GM23338 (cell line): ENCODE results near the gene CASP8. TPM values are rescaled to one million over a fixed set of nuclear protein-coding genes. Genes with fewer than 3 reads are reported as not detected.

Experiments
- ATAC-seq: fragments of 200-7000 bp; cut with Tn5 transposase; 3 replicates; pipeline ENCODE4 v1.9.1; 2020
- DNase-seq: peaks from one replicate; pipeline ENCODE4 v3.0.0-alpha.2; 2015; ENCODE audit warnings: low spot score
- H2AFZ ChIP-seq: fragments of 200-600 bp; sonication (generic); 2 replicates; pipeline ENCODE4 v1.8.0; 2016; ENCODE audit warnings: antibody characterized with exemption, mild to moderate bottlenecking, moderate library complexity
- H3F3A ChIP-seq: fragments of 200-600 bp; sonication (generic); replicated peaks from 2 replicates; pipeline ENCODE4 v1.8.0; 2017; ENCODE audit warnings: antibody characterized with exemption, mixed run types, low read depth
- H3K27ac ChIP-seq: fragments of 200-600 bp; sonication (generic); 2 replicates; pipeline ENCODE4 v1.6.1; 2016; ENCODE audit warnings: low read depth
- H3K27me3 ChIP-seq: fragments of 200-600 bp; sonication (generic); 2 replicates; pipeline ENCODE4 v1.8.0; 2016; ENCODE audit warnings: mild to moderate bottlenecking, mixed run types, moderate library complexity; ENCODE audit not compliant: insufficient read depth
- H3K36me3 ChIP-seq: fragments of 200-600 bp; sonication (generic); 2 replicates; pipeline ENCODE4 v1.8.0; 2016; ENCODE audit warnings: mild to moderate bottlenecking; ENCODE audit not compliant: insufficient read depth
- H3K4me1 ChIP-seq: fragments of 200-600 bp; sonication (generic); 2 replicates; pipeline ENCODE4 v1.8.0; 2016; ENCODE audit warnings: mild to moderate bottlenecking, moderate library complexity; ENCODE audit not compliant: insufficient read depth
- H3K4me2 ChIP-seq: fragments of 200-600 bp; sonication (generic); 2 replicates; pipeline ENCODE4 v1.7.1; 2017; ENCODE audit warnings: mixed run types
- H3K4me3 ChIP-seq: fragments of 200-600 bp; sonication (generic); 2 replicates; pipeline ENCODE4 v1.6.1; 2016; ENCODE audit warnings: mixed run types
- H3K79me2 ChIP-seq: fragments of 200-600 bp; sonication (generic); replicated peaks from 2 replicates; pipeline ENCODE4 v1.8.0; 2017; ENCODE audit warnings: mild to moderate bottlenecking; ENCODE audit not compliant: insufficient read depth
- H3K9me2 ChIP-seq: fragments of 200-600 bp; sonication (generic); 2 replicates; pipeline ENCODE4 v1.8.0; 2017; ENCODE audit not compliant: insufficient read depth
- H4K20me1 ChIP-seq: fragments of 200-600 bp; sonication (generic); replicated peaks from 2 replicates; pipeline ENCODE4 v1.8.0; 2017; ENCODE audit warnings: mild to moderate bottlenecking; ENCODE audit not compliant: insufficient read depth
- H3K27ac Mint-ChIP-seq: 2 replicates; pipeline ENCODE4 v1.8.0; 2020; ENCODE audit warnings: inconsistent platforms, mild to moderate bottlenecking, moderate library complexity, mixed read lengths
- H3K27me3 Mint-ChIP-seq: 3 replicates; pipeline ENCODE4 v1.8.0; 2022; ENCODE audit warnings: low read depth, mild to moderate bottlenecking, moderate library complexity, mixed read lengths, inconsistent platforms; ENCODE audit not compliant: insufficient read depth, poor library complexity
- H3K36me3 Mint-ChIP-seq: 3 replicates; pipeline ENCODE4 v1.8.0; 2021; ENCODE audit warnings: low read depth, mild to moderate bottlenecking, inconsistent platforms, moderate library complexity, mixed read lengths
- H3K4me1 Mint-ChIP-seq: 3 replicates; pipeline ENCODE4 v1.8.0; 2020; ENCODE audit warnings: mild to moderate bottlenecking, inconsistent platforms, mixed read lengths
- H3K4me3 Mint-ChIP-seq: 3 replicates; pipeline ENCODE4 v1.8.0; 2021; ENCODE audit warnings: moderate library complexity, mild to moderate bottlenecking, inconsistent platforms, mixed read lengths
- H3K9me3 Mint-ChIP-seq: 3 replicates; pipeline ENCODE4 v1.8.0; 2020; ENCODE audit warnings: moderate library complexity, mild to moderate bottlenecking, inconsistent platforms, mixed read lengths
- CREB1 ChIP-seq: fragments of 250-450 bp; sonication (Bioruptor Pico); IDR thresholded peaks from 2 replicates; pipeline ENCODE4 v1.5.0; 2020; ENCODE audit warnings: low read depth, mild to moderate bottlenecking, moderate library complexity
- EZH2 ChIP-seq: fragments of 200-600 bp; sonication (generic); IDR thresholded peaks from one replicate; pipeline ENCODE4 v1.8.0; 2017; ENCODE audit warnings: antibody characterized with exemption, mild to moderate bottlenecking, low read depth; ENCODE audit not compliant: unreplicated experiment
- NANOG ChIP-seq: IDR thresholded peaks from 2 replicates; pipeline ENCODE4 v1.6.1; 2016; ENCODE audit warnings: antibody characterized with exemption, borderline replicate concordance
- ZNF114 ChIP-seq: fragments of 250-450 bp; sonication (Bioruptor Pico); IDR thresholded peaks from 2 replicates; pipeline ENCODE4 v1.5.0; 2020; ENCODE audit warnings: mild to moderate bottlenecking, moderate library complexity
- polyA plus RNA-seq: library from polyadenylated mRNA; unstranded; fragments of >200 nt; fragmentation: Nextera tagmentation; extraction: Ambion mirVana; gene quantifications from 2 replicates; pipeline ENCODE4 v1.2.1, GENCODE V29; 2016
- total RNA-seq: library from RNA; depleted of rRNA; stranded (reverse); fragments of >200 nt; shearing (Covaris generic); gene quantifications from 2 replicates; pipeline ENCODE4 v1.2.3, GENCODE V29; 2014
- TF ChIP-seq, protein P1 (sequence below): IDR thresholded peaks from 2 replicates; pipeline ENCODE4 v1.6.1; 2016; ENCODE audit warnings: antibody characterized with exemption
- TF ChIP-seq, protein P2 (sequence below): fragments of 250-450 bp; sonication (Bioruptor Pico); IDR thresholded peaks from 2 replicates; pipeline ENCODE4 v1.5.0; 2020; ENCODE audit warnings: mild to moderate bottlenecking, moderate library complexity
- TF ChIP-seq, protein P3 (sequence below): IDR thresholded peaks from one replicate; pipeline ENCODE4 v1.6.1; 2018; ENCODE audit warnings: antibody characterized with exemption; ENCODE audit not compliant: unreplicated experiment
- TF ChIP-seq, protein P4 (sequence below), 2 experiments: fragments of 200-600 bp in 1 of 2; sonication (generic) in 1 of 2; conservative IDR thresholded peaks; 2 replicates each; pipeline versions ENCODE4 v1.5.1 to v1.6.1; 2016 to 2017; ENCODE audit warnings: antibody characterized with exemption in 2 of 2, low read depth in 2 of 2, mild to moderate bottlenecking in 2 of 2, moderate library complexity in 1 of 2

CASP8 gene
- total and polyA plus RNA-seq, 2 experiments from 2014 or later, result 2.3 to 3.6 TPM

DNA sequence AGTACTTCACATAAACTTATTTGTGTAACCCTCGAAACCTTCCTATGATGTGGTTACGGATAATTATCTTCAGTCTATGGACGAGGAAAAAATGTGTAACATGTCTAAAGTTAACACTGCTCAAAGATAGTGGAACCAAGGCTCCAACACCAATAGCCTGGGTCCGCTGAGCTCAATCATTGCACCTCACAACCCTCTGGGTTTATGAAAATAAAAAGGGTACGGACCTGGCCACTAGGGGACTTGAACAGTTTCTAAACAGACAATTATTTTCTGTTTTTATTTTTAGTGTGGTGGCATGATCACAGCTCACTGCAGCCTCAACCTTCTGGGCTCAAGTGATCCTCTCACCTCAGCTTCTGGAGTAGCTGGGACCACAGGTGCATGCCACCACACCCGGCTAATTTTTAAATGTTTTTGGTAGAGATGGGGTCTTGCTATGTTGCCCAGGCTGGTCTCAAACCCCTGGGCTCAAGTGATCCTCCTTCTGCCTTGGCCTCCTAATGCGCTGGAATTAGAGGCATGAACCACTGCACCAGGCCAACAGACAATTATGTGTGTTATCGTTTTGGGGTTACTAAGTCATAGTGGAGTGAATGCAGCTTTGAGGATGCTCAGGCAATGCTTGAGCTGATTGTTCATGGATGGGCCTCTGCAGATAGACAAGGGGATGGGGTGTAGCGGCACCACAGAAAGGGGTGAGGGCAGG is 10.1 kb downstream of the CASP8 start:
- H3K27me3 Mint-ChIP-seq, result peaks cover 4% of the 10 kb centered on the region
- Histone ChIP-seq H3K9me2 (no peaks in the 10 kb centered on the region), H2AFZ (no peak overlapping the region), H3K36me3 (no peaks in the 10 kb centered on the region), H3F3A (no peaks in the 10 kb centered on the region), H3K4me2 (no peak overlapping the region), H3K4me3 (no peak overlapping the region), H3K4me1 (no peaks in the 10 kb centered on the region), H3K79me2 (no peaks in the 10 kb centered on the region), H4K20me1 (no peaks in the 10 kb centered on the region), H3K27ac (no peak overlapping the region), H3K27me3 (no peaks in the 10 kb centered on the region)
- no peak overlapping the region for H3K4me3 Mint-ChIP-seq
- H3K27ac Mint-ChIP-seq, result no peak overlapping the region
- H3K9me3 Mint-ChIP-seq, result no peaks in the 10 kb centered on the region; the same call in 2 of the 3 replicates
- TF ChIP-seq, protein P1, sequence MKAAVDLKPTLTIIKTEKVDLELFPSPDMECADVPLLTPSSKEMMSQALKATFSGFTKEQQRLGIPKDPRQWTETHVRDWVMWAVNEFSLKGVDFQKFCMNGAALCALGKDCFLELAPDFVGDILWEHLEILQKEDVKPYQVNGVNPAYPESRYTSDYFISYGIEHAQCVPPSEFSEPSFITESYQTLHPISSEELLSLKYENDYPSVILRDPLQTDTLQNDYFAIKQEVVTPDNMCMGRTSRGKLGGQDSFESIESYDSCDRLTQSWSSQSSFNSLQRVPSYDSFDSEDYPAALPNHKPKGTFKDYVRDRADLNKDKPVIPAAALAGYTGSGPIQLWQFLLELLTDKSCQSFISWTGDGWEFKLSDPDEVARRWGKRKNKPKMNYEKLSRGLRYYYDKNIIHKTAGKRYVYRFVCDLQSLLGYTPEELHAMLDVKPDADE, result no peak
- ATAC-seq, result no peak
- no peak for DNase-seq
- H3K4me1 Mint-ChIP-seq, result no peaks in the 10 kb centered on the region
- no peaks in the 10 kb centered on the region for H3K36me3 Mint-ChIP-seq

GRCh38 chr2:201271917-201272316 is 11.6 kb downstream of the CASP8 start:
- Histone ChIP-seq H3F3A (no peaks in the 10 kb centered on the region), H3K27me3 (no peaks in the 10 kb centered on the region), H3K4me3 (no peak overlapping the region), H3K9me2 (no peaks in the 10 kb centered on the region), H3K79me2 (no peaks in the 10 kb centered on the region), H4K20me1 (no peaks in the 10 kb centered on the region), H2AFZ (no peak overlapping the region), H3K4me1 (no peaks in the 10 kb centered on the region), H3K36me3 (no peaks in the 10 kb centered on the region), H3K27ac (no peak overlapping the region), H3K4me2 (no peak overlapping the region)
- no peak overlapping the region for H3K27ac Mint-ChIP-seq
- ATAC-seq (no peak), DNase-seq (no peak)
- H3K4me1 Mint-ChIP-seq, result no peaks in the 10 kb centered on the region
- no peaks in the 10 kb centered on the region; the same call in 2 of the 3 replicates for H3K9me3 Mint-ChIP-seq
- no peaks in the 10 kb centered on the region for H3K36me3 Mint-ChIP-seq
- H3K27me3 Mint-ChIP-seq, result peaks cover 2% of the 10 kb centered on the region
- H3K4me3 Mint-ChIP-seq, result no peak overlapping the region
- TF ChIP-seq CREB1 (CRISPR knock-in tag) (no peak), ZNF114 (CRISPR knock-in tag) (no peak), NANOG (no peak), EZH2 (no peak)
- TF ChIP-seq, protein P2, sequence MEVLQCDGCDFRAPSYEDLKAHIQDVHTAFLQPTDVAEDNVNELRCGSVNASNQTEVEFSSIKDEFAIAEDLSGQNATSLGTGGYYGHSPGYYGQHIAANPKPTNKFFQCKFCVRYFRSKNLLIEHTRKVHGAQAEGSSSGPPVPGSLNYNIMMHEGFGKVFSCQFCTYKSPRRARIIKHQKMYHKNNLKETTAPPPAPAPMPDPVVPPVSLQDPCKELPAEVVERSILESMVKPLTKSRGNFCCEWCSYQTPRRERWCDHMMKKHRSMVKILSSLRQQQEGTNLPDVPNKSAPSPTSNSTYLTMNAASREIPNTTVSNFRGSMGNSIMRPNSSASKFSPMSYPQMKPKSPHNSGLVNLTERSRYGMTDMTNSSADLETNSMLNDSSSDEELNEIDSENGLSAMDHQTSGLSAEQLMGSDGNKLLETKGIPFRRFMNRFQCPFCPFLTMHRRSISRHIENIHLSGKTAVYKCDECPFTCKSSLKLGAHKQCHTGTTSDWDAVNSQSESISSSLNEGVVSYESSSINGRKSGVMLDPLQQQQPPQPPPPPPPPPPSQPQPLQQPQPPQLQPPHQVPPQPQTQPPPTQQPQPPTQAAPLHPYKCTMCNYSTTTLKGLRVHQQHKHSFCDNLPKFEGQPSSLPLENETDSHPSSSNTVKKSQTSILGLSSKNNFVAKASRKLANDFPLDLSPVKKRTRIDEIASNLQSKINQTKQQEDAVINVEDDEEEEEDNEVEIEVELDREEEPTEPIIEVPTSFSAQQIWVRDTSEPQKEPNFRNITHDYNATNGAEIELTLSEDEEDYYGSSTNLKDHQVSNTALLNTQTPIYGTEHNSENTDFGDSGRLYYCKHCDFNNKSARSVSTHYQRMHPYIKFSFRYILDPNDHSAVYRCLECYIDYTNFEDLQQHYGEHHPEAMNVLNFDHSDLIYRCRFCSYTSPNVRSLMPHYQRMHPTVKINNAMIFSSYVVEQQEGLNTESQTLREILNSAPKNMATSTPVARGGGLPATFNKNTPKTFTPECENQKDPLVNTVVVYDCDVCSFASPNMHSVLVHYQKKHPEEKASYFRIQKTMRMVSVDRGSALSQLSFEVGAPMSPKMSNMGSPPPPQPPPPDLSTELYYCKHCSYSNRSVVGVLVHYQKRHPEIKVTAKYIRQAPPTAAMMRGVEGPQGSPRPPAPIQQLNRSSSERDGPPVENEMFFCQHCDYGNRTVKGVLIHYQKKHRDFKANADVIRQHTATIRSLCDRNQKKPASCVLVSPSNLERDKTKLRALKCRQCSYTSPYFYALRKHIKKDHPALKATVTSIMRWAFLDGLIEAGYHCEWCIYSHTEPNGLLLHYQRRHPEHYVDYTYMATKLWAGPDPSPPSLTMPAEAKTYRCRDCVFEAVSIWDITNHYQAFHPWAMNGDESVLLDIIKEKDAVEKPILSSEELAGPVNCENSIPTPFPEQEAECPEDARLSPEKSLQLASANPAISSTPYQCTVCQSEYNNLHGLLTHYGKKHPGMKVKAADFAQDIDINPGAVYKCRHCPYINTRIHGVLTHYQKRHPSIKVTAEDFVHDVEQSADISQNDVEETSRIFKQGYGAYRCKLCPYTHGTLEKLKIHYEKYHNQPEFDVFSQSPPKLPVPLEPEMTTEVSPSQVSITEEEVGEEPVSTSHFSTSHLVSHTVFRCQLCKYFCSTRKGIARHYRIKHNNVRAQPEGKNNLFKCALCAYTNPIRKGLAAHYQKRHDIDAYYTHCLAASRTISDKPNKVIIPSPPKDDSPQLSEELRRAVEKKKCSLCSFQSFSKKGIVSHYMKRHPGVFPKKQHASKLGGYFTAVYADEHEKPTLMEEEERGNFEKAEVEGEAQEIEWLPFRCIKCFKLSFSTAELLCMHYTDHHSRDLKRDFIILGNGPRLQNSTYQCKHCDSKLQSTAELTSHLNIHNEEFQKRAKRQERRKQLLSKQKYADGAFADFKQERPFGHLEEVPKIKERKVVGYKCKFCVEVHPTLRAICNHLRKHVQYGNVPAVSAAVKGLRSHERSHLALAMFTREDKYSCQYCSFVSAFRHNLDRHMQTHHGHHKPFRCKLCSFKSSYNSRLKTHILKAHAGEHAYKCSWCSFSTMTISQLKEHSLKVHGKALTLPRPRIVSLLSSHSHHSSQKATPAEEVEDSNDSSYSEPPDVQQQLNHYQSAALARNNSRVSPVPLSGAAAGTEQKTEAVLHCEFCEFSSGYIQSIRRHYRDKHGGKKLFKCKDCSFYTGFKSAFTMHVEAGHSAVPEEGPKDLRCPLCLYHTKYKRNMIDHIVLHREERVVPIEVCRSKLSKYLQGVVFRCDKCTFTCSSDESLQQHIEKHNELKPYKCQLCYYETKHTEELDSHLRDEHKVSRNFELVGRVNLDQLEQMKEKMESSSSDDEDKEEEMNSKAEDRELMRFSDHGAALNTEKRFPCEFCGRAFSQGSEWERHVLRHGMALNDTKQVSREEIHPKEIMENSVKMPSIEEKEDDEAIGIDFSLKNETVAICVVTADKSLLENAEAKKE (CRISPR knock-in tag), result no peak
- TF ChIP-seq, protein P3, sequence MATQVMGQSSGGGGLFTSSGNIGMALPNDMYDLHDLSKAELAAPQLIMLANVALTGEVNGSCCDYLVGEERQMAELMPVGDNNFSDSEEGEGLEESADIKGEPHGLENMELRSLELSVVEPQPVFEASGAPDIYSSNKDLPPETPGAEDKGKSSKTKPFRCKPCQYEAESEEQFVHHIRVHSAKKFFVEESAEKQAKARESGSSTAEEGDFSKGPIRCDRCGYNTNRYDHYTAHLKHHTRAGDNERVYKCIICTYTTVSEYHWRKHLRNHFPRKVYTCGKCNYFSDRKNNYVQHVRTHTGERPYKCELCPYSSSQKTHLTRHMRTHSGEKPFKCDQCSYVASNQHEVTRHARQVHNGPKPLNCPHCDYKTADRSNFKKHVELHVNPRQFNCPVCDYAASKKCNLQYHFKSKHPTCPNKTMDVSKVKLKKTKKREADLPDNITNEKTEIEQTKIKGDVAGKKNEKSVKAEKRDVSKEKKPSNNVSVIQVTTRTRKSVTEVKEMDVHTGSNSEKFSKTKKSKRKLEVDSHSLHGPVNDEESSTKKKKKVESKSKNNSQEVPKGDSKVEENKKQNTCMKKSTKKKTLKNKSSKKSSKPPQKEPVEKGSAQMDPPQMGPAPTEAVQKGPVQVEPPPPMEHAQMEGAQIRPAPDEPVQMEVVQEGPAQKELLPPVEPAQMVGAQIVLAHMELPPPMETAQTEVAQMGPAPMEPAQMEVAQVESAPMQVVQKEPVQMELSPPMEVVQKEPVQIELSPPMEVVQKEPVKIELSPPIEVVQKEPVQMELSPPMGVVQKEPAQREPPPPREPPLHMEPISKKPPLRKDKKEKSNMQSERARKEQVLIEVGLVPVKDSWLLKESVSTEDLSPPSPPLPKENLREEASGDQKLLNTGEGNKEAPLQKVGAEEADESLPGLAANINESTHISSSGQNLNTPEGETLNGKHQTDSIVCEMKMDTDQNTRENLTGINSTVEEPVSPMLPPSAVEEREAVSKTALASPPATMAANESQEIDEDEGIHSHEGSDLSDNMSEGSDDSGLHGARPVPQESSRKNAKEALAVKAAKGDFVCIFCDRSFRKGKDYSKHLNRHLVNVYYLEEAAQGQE, result no peak
- TF ChIP-seq, protein P4, sequence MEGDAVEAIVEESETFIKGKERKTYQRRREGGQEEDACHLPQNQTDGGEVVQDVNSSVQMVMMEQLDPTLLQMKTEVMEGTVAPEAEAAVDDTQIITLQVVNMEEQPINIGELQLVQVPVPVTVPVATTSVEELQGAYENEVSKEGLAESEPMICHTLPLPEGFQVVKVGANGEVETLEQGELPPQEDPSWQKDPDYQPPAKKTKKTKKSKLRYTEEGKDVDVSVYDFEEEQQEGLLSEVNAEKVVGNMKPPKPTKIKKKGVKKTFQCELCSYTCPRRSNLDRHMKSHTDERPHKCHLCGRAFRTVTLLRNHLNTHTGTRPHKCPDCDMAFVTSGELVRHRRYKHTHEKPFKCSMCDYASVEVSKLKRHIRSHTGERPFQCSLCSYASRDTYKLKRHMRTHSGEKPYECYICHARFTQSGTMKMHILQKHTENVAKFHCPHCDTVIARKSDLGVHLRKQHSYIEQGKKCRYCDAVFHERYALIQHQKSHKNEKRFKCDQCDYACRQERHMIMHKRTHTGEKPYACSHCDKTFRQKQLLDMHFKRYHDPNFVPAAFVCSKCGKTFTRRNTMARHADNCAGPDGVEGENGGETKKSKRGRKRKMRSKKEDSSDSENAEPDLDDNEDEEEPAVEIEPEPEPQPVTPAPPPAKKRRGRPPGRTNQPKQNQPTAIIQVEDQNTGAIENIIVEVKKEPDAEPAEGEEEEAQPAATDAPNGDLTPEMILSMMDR (conservative IDR thresholded peaks at IDR 0.05; ENCODE audit: low read depth in 2 of 2), result no peak
